HepG2 (cell line): ENCODE data around the gene GAL3ST2. TPM values are rescaled to one million over a fixed set of nuclear protein-coding genes. Genes with fewer than 3 reads are reported as not detected.

Experiments
- CERS6 ChIP-seq: sonication (generic); formaldehyde crosslinking; IDR thresholded peaks from 2 replicates; pipeline ENCODE4 v1.5.0; 2020; ENCODE audit warnings: missing genetic modification reagents
- EEA1 ChIP-seq: sonication (generic); formaldehyde crosslinking; IDR thresholded peaks from 2 replicates; pipeline ENCODE4 v1.5.1; 2020; ENCODE audit warnings: mild to moderate bottlenecking, missing genetic modification reagents, borderline replicate concordance
- FIP1L1 ChIP-seq: fragments of 200-400 bp; formaldehyde crosslinking; IDR thresholded peaks from 2 replicates; pipeline ENCODE4 v1.6.1; 2018; ENCODE audit warnings: low read depth, mild to moderate bottlenecking, low read length, moderate library complexity, borderline replicate concordance; ENCODE audit not compliant: insufficient read depth
- FUBP1 ChIP-seq: sonication (generic); formaldehyde crosslinking; IDR thresholded peaks from 2 replicates; pipeline ENCODE4 v1.5.1; 2020; ENCODE audit warnings: missing genetic modification reagents, mild to moderate bottlenecking, borderline replicate concordance
- HDAC6 ChIP-seq: fragments of 200-600 bp; sonication (generic); IDR thresholded peaks from 2 replicates; pipeline ENCODE4 v1.7.0; 2017; ENCODE audit warnings: mild to moderate bottlenecking, antibody characterized with exemption, low read length, low read depth
- HES4 ChIP-seq: sonication (generic); formaldehyde crosslinking; IDR thresholded peaks from 2 replicates; pipeline ENCODE4 v1.9.0; 2021; ENCODE audit warnings: mild to moderate bottlenecking, missing genetic modification reagents, borderline replicate concordance
- HNRNPK ChIP-seq: fragments of 200-400 bp; formaldehyde crosslinking; IDR thresholded peaks from 2 replicates; pipeline ENCODE4 v1.6.1; 2018; ENCODE audit warnings: low read length, low read depth, moderate library complexity, mild to moderate bottlenecking; ENCODE audit not compliant: poor library complexity, severe bottlenecking
- KLF15 ChIP-seq: sonication (generic); formaldehyde crosslinking; IDR thresholded peaks from 2 replicates; pipeline ENCODE4 v1.8.1; 2023; ENCODE audit warnings: borderline replicate concordance, mild to moderate bottlenecking, inconsistent platforms, missing genetic modification reagents, mixed read lengths
- MAFF ChIP-seq: IDR thresholded peaks from 2 replicates; pipeline ENCODE4 v1.6.1; 2011; ENCODE audit warnings: low read depth, low read length, improper control_type of control experiment
- PAF1 ChIP-seq: IDR thresholded peaks from 2 replicates; pipeline ENCODE4 v1.6.1; 2016; ENCODE audit warnings: missing genetic modification reagents, missing compliant biosample characterization
- SIN3B ChIP-seq: fragments of 150-350 bp; IDR thresholded peaks from 2 replicates; pipeline ENCODE4 v1.6.1; 2014; ENCODE audit warnings: low read length
- SSRP1 ChIP-seq: IDR thresholded peaks from 2 replicates; pipeline ENCODE4 v1.6.1; 2016; ENCODE audit warnings: control low read depth
- TOPORS ChIP-seq: sonication (generic); formaldehyde crosslinking; IDR thresholded peaks from 2 replicates; pipeline ENCODE4 v1.8.0; 2023; ENCODE audit warnings: mild to moderate bottlenecking, missing genetic modification reagents
- ZFP36L2 ChIP-seq: sonication (generic); formaldehyde crosslinking; IDR thresholded peaks from 2 replicates; pipeline ENCODE4 v1.4.0; 2020; ENCODE audit warnings: missing genetic modification reagents
- ZMAT3 ChIP-seq: sonication (generic); formaldehyde crosslinking; conservative IDR thresholded peaks from 2 replicates; pipeline ENCODE4 v1.7.0; 2021; ENCODE audit warnings: missing genetic modification reagents
- ZNF280D ChIP-seq: sonication (generic); formaldehyde crosslinking; IDR thresholded peaks from 2 replicates; pipeline ENCODE4 v1.5.1; 2020; ENCODE audit warnings: mild to moderate bottlenecking, missing genetic modification reagents
- ZNF337 ChIP-seq: sonication (generic); formaldehyde crosslinking; IDR thresholded peaks from 2 replicates; pipeline ENCODE4 v1.5.1; 2020; ENCODE audit warnings: missing genetic modification reagents, low read depth, mild to moderate bottlenecking, borderline replicate concordance
- ZNF460 ChIP-seq: sonication (generic); formaldehyde crosslinking; IDR thresholded peaks from 2 replicates; pipeline ENCODE4 v1.5.1; 2020; ENCODE audit warnings: missing genetic modification reagents, mild to moderate bottlenecking, borderline replicate concordance
- ZNF484 ChIP-seq: sonication (generic); formaldehyde crosslinking; IDR thresholded peaks from 2 replicates; pipeline ENCODE4 v1.5.1; 2020; ENCODE audit warnings: mild to moderate bottlenecking, low read depth, missing genetic modification reagents, borderline replicate concordance
- ZNF557 ChIP-seq: sonication (generic); formaldehyde crosslinking; IDR thresholded peaks from 2 replicates; pipeline ENCODE4 v1.4.0; 2020; ENCODE audit warnings: missing genetic modification reagents
- ZNF660 ChIP-seq: sonication (generic); formaldehyde crosslinking; IDR thresholded peaks from 2 replicates; pipeline ENCODE4 v1.5.1; 2020; ENCODE audit warnings: mild to moderate bottlenecking, low read depth, missing genetic modification reagents, borderline replicate concordance
- ZNF720 ChIP-seq: sonication (generic); formaldehyde crosslinking; IDR thresholded peaks from 2 replicates; pipeline ENCODE4 v1.4.0; 2020; ENCODE audit warnings: missing genetic modification reagents
- ZNF850 ChIP-seq: sonication (generic); formaldehyde crosslinking; conservative IDR thresholded peaks from 2 replicates; pipeline ENCODE4 v1.9.0; 2021; ENCODE audit warnings: mild to moderate bottlenecking, missing genetic modification reagents
- ZNF879 ChIP-seq: sonication (generic); formaldehyde crosslinking; IDR thresholded peaks from 2 replicates; pipeline ENCODE4 v1.8.1; 2023; ENCODE audit warnings: missing genetic modification reagents
- ZZZ3 ChIP-seq: sonication (generic); formaldehyde crosslinking; IDR thresholded peaks from 2 replicates; pipeline ENCODE4 v1.4.0; 2020; ENCODE audit warnings: missing genetic modification reagents, mild to moderate bottlenecking, borderline replicate concordance
- polyA plus RNA-seq, 8 experiments: library from polyadenylated mRNA; depleted of rRNA in 3 of 8; stranded (reverse) in 7 of 8; unstranded in 1 of 8; fragments of >200 nt; fragmentation: Illumina TruSeq in 4 of 8; extraction: Trizol in 4 of 8; gene quantifications; 2 replicates each; pipeline versions ENCODE4 v1.2.1 to v1.2.3, GENCODE V29; 2011 to 2016; ENCODE audit warnings: low read depth in 4 of 8, missing spikeins in 1 of 8, mixed read lengths in 1 of 8; ENCODE audit not compliant: insufficient read depth in 1 of 8
- total RNA-seq, 5 experiments: library from RNA; depleted of rRNA; stranded (reverse); fragments of >200 nt; fragmentation: Illumina TruSeq; extraction: Trizol; gene quantifications; 2 replicates each; pipeline ENCODE4 v1.2.3, GENCODE V29; 2016; ENCODE audit warnings: low read depth in 1 of 5

Gene GAL3ST2
- total and polyA plus RNA-seq, 2 of the 13 experiments (the other 11 are each of a cell fraction or from before 2014, with no cell fraction given) = 0.17 to 0.20 TPM

GRCh38 chr2:241808721-241809382 lies 32.2 kb downstream of the GAL3ST2 start, which contains the start of gene NEU4 (continued):
- TF ChIP-seq ZNF660 (CRISPR knock-in tag) = no peak
- TF ChIP-seq TOPORS = peak; percentile 93
- 0 out of 2 replicates have a peak, but pooled peaks have one; percentile 42 for TF ChIP-seq FIP1L1
- peak; percentile 90 for TF ChIP-seq HES4 (CRISPR knock-in tag)
- no peak for TF ChIP-seq HDAC6
- peak; percentile 92; the same call in 1 of the 2 replicates for TF ChIP-seq ZNF280D (CRISPR knock-in tag)
- no peak for TF ChIP-seq PAF1 (CRISPR knock-in tag)
- TF ChIP-seq ZNF879 (CRISPR knock-in tag) = peak; percentile 63; the same call in 1 of the 2 replicates
- TF ChIP-seq HNRNPK = no peak
- TF ChIP-seq EEA1 (CRISPR knock-in tag) = no peak; the same call in 1 of the 2 replicates
- TF ChIP-seq ZNF484 (CRISPR knock-in tag) = no peak
- TF ChIP-seq ZNF337 = peak; percentile 64; the same call in 1 of the 2 replicates
- TF ChIP-seq SSRP1 (CRISPR knock-in tag) = no peak; the same call in 1 of the 2 replicates
- no peak for TF ChIP-seq SIN3B
- no peak for TF ChIP-seq ZFP36L2
- TF ChIP-seq ZNF557 (CRISPR knock-in tag) = peak; percentile 95
- TF ChIP-seq CERS6 (CRISPR knock-in tag) = 0 out of 2 replicates have a peak, but pooled peaks have one; percentile 31
- TF ChIP-seq ZNF850 (CRISPR knock-in tag) = no peak
- no peak; the same call in 1 of the 2 replicates for TF ChIP-seq FUBP1
- no peak for TF ChIP-seq MAFF
- no peak for TF ChIP-seq ZNF720 (CRISPR knock-in tag)
- TF ChIP-seq ZNF460 = peak; percentile 40; the same call in 1 of the 2 replicates
- TF ChIP-seq ZZZ3 (CRISPR knock-in tag) = no peak
- TF ChIP-seq KLF15 (CRISPR knock-in tag) = no peak
- TF ChIP-seq ZMAT3 = peak; percentile 97
